Measurements from ENCODE around the gene HYLS1. TPM values are rescaled to one million over a fixed set of nuclear protein-coding genes. Genes with fewer than 3 reads are reported as not detected.
A peak's percentile ranks its signal among the peaks of the same experiment; 100 is the strongest.
"Not testable (repeated sequence)": the region's sequence is repeated elsewhere in the genome, so short reads cannot be mapped to it uniquely, and the experiment has no call there.

The HYLS1 gene
- total RNA-seq, 2 experiments from 2014 or later, result 14.0 to 15.5 TPM

DNA sequence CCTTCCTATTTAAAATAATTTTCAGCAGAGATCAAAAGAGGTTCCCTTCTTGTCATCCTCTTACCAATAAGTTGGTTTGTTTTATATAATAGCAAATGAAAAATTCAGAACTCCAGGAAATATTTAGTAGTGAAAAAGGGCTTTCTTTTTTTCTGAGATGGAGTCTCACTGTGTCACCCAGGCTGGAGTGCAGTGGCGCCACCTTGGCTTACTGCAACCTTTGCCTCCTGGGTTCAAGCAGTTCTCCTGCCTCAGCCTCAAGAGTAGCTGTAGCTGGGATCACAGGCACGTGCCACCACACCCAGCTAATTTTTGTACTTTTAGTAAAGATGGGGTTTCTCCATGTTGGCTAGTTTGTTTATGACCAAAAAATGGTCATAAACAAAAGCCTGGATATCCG is 27.1 kb downstream of the HYLS1 start:
- DNase-seq; H3K36me3 Mint-ChIP-seq (ENCODE audit: low read depth); CTCF ChIA-PET; H3K4me1 Mint-ChIP-seq; H3K4me3 Mint-ChIP-seq; H3K27ac Mint-ChIP-seq; H3K9me3 Mint-ChIP-seq; POLR2A ChIA-PET: not testable (repeated sequence)
- peaks cover 48% of the 10 kb centered on the region for H3K27me3 Mint-ChIP-seq

DNA sequence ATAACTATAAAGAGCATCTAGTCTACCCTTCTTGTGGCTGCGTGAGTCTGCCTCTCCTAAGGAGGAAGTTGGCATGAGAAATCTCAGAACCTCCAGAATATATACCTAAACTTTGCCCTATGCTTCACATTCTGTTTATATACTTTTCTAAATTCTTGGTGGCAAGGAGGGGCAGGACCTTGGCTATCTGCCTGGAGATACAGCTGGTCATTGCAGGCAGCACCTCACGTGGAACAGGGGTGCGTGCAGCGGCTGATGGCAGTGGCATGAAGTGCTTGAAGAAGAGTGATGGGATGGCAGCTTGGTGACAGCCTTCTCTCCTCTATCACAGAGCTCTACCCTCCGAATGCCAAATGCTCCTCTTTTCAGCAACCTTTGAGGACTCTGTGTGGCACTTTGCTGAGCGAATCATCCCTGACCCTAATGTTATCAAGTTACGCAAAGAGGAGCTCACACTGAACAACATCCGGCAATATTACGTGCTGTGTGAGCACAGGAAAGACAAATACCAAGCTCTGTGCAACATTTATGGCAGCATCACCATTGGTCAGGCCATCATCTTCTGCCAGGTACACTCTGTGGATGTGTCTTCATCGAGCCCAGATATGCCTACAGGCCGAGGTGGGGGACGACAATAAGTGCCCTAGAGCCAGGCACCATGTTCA is 29.3 kb downstream of the HYLS1 start:
- ChIA-PET CTCF (interaction anchor here (2.6 kb wide), 1 partner anchor 277 kb away, joined by 8 read pairs; no protein-coding TSS in a partner anchor), POLR2A (no interaction called here)
- no peaks in the 10 kb centered on the region for H3K9me3 Mint-ChIP-seq
- H3K27ac Mint-ChIP-seq, result no peak overlapping the region
- no peaks in the 10 kb centered on the region for H3K4me1 Mint-ChIP-seq
- DNase-seq, result no peak
- no peak overlapping the region for H3K4me3 Mint-ChIP-seq
- no peaks in the 10 kb centered on the region for H3K36me3 Mint-ChIP-seq (ENCODE audit: low read depth)
- H3K27me3 Mint-ChIP-seq, result peaks cover 41% of the 10 kb centered on the region

DNA sequence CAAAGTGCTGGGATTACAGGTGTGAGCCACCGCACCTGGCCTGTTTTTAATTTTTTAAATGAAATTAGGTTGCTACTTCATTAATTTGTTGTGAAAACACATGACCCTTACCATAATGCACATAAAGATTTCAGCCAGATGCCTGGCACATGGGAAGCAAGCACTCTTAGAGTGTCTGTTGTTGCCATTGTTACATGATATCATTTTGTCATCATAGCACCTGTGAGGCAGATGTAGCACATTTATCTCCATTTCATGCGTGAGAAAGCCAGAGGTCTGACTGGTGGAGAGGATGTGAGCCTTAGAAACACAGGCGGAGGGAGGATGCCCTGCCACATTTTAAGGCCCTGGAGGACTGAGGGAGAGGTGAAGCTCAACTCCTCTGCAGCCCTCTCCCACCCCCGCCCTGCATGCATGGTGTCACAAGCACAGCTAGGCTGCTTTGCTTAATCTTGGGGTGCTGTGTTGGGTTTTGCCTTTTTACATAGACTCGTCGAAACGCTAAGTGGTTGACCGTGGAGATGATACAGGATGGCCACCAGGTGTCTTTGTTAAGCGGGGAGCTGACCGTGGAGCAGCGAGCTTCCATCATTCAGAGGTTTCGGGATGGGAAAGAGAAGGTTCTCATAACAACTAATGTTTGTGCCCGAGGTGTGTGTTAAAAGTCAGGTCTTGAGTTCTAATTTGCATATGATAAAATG is 30.8 kb downstream of the HYLS1 start:
- Mint-ChIP-seq H3K27me3 (peaks cover 34% of the 10 kb centered on the region), H3K4me3 (no peak overlapping the region)
- CTCF ChIA-PET, result interaction anchor here (2.6 kb wide), 1 partner anchor 275 kb away, joined by 8 read pairs; no protein-coding TSS in a partner anchor

DNA sequence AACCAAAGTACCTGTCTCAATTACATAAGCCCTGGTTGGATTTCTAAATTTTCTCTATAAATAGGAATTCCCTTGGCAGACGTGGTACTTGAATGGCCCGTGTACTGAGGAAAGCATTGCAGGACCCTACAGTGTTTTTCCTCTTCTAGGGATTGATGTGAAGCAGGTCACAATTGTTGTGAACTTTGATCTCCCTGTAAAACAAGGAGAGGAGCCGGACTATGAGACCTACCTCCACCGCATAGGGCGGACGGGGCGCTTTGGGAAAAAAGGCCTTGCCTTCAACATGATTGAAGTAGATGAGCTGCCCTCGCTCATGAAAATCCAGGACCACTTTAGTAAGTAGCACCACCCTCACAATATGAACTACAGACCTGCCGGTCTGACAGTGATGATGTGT is 33.6 kb downstream of the HYLS1 start:
- H3K4me1 Mint-ChIP-seq, result no peaks in the 10 kb centered on the region
- ChIA-PET CTCF (interaction anchor here (1.5 to 5.0 kb wide), 2 partner anchors 22 to 272 kb away, joined by 4 to 42 read pairs; no protein-coding TSS in a partner anchor), POLR2A (no interaction called here)
- H3K36me3 Mint-ChIP-seq (ENCODE audit: low read depth), result no peaks in the 10 kb centered on the region
- H3K27ac Mint-ChIP-seq, result no peak overlapping the region
- peaks cover 26% of the 10 kb centered on the region for H3K27me3 Mint-ChIP-seq
- DNase-seq, result no peak
- H3K9me3 Mint-ChIP-seq, result no peaks in the 10 kb centered on the region
- H3K4me3 Mint-ChIP-seq, result no peak overlapping the region

More for the DNA sequence above, 30.8 kb downstream of the HYLS1 start:
- POLR2A ChIA-PET, result no interaction called here
- Mint-ChIP-seq H3K9me3 (no peaks in the 10 kb centered on the region), H3K36me3 (ENCODE audit: low read depth) (no peaks in the 10 kb centered on the region), H3K27ac (no peak overlapping the region), H3K4me1 (no peaks in the 10 kb centered on the region)
- no peak for DNase-seq

DNA sequence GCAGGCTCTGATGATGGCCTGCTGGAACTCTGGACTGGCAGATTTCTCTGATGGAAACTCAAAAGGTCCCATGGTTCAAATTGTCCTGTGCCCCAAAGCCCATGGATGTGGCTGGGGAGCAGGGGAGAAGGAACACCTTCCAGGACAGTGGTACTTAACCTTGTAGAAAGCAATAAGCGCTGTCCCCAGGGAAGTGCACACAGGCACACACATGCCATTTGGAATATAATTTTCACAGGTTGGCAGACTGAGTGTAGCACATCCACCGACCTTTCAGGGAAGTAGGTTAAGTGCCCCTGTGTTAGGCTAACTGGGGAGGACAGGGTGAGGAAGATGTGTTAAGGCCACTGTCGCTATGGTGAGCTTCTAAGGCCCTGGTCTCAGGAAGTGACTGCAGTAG is 34.7 kb downstream of the HYLS1 start:
- POLR2A ChIA-PET, result no interaction called here
- Mint-ChIP-seq H3K27ac (no peak overlapping the region), H3K36me3 (ENCODE audit: low read depth) (no peaks in the 10 kb centered on the region), H3K4me1 (no peaks in the 10 kb centered on the region), H3K4me3 (no peak overlapping the region), H3K9me3 (no peaks in the 10 kb centered on the region), H3K27me3 (peaks cover 24% of the 10 kb centered on the region)
- no peak for DNase-seq
- CTCF ChIA-PET, result interaction anchor here (1.5 to 5.0 kb wide), 2 partner anchors 21 to 271 kb away, joined by 4 to 42 read pairs; no protein-coding TSS in a partner anchor

DNA sequence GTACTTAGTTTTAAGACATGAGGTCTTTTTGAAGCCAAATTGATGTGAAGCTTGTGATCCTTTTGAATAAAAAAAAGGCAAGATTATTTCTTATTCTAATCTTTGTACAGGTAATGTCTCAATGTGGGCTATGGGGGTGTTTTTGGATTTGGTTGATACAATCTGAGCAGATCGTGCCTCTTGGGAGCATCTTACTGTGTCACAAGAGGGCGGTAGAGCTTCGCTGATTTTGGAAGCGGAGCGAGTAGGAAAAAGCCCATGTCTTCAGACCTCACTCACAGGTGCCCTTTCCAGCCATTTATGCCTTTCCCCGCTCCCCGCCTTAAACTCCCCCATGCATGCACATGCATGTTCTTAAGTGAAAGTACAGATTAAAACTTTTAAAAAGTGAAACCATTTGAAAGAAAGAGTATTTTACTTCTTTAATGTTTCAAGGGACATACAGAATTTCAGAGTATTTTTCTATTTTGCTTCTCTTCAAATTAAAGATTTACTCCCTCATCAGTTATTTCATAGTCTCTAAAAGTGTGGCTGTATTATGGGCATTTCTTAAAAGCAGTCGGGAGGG is 35.6 kb downstream of the HYLS1 start:
- no peaks in the 10 kb centered on the region for H3K36me3 Mint-ChIP-seq (ENCODE audit: low read depth)

DNA sequence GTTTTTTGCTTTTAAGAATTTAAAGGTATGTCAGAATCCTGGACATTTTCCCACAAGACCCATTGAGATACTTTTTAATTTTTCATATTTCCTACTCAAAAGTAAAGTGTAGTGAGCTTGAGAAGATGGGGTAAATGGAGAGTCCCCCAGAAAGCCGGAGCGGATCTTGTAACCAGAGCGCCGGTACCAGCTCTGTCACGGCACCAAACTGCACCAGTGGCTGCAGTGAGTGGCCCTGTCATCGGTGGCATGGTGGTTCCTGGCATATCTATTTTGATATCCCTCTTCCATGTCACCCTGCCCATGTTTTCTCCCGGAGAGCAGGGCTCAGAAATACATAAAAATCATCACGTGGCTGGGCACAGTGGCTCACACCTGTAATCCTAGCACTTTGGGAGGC is 36.2 kb downstream of the HYLS1 start:
- ChIA-PET POLR2A (no interaction called here), CTCF (interaction anchor here (0.9 to 5.0 kb wide), 4 partner anchors 9 to 275 kb away, joined by 3 to 42 read pairs (median 4); no protein-coding TSS in a partner anchor)
- Mint-ChIP-seq H3K4me3 (no peak overlapping the region), H3K27me3 (peaks cover 18% of the 10 kb centered on the region), H3K27ac (no peak overlapping the region), H3K36me3 (ENCODE audit: low read depth) (no peaks in the 10 kb centered on the region), H3K9me3 (no peaks in the 10 kb centered on the region), H3K4me1 (no peaks in the 10 kb centered on the region)
- DNase-seq, result no peak

More for the DNA sequence above, 35.6 kb downstream of the HYLS1 start:
- Mint-ChIP-seq H3K27me3 (peaks cover 21% of the 10 kb centered on the region), H3K4me3 (no peak overlapping the region), H3K9me3 (no peaks in the 10 kb centered on the region), H3K27ac (no peak overlapping the region), H3K4me1 (no peaks in the 10 kb centered on the region)
- ChIA-PET POLR2A (no interaction called here), CTCF (interaction anchor here (0.6 to 5.0 kb wide), 5 partner anchors 9 to 275 kb away, joined by 3 to 42 read pairs (median 3); no protein-coding TSS in a partner anchor)
- peak; percentile 62 for DNase-seq

DNA sequence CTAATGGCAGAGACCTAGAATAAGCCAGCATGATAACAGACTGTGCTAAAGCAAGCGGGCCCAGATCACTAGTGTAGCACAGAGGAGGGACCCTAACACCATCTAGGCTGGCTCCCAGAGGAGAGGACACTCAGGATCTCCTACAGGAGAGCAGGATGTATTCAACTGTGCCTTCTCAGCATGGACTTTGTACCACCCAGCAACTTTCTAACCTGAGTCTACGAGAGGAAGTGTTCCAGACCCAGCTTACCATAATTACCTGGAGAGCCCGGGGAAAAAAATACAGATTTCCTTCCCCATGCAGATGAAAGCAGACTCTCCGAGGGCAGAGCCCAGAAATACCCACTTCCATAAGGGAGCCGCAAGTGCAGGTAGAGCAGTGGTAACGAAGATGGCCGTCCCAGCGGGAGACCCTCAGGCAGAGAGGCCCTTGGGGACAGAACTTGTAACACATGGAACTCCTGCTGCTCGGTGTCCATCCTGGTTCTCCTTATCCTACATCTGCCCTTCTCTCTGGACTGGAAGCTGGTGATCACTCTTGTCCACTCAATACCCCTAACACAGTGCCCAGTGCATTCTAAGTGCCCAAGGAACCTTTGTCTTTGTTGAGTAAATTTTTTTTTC is 37.0 kb downstream of the HYLS1 start:
- Mint-ChIP-seq H3K36me3 (ENCODE audit: low read depth) (no peaks in the 10 kb centered on the region), H3K27me3 (peaks cover 15% of the 10 kb centered on the region), H3K9me3 (no peaks in the 10 kb centered on the region)

DNA sequence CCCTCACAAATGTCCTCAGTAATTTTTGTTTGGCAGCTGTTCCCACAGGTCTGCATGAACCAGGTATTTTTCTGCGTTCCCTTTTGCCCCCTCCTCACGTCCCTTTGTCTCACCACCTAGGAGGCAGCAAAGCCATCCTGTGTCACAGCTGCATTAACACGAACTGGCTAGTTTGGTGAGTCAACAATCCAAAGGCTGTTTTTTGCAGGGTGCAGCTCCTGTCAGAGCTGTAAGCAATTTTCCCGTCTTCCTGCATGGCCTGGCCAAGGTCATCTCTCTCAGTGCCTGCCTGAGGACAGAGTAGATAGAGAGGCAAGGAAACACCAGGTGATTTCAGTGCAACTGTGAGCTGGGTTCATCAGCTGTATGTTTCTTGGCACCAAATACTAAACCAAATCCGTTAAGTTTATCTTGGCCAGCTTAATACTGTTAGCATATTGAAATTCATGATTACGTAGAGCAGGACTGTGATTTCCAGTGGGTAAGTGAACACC is 37.8 kb downstream of the HYLS1 start:
- CTCF ChIA-PET, result interaction anchor here (1.3 to 5.0 kb wide), 2 partner anchors 17 to 268 kb away, joined by 4 to 42 read pairs; no protein-coding TSS in a partner anchor
- peaks cover 15% of the 10 kb centered on the region for H3K27me3 Mint-ChIP-seq
- H3K4me3 Mint-ChIP-seq, result no peak overlapping the region
- POLR2A ChIA-PET, result no interaction called here
- H3K27ac Mint-ChIP-seq, result no peak overlapping the region
- no peak for DNase-seq
- no peaks in the 10 kb centered on the region for H3K36me3 Mint-ChIP-seq (ENCODE audit: low read depth)
- no peaks in the 10 kb centered on the region for H3K9me3 Mint-ChIP-seq
- no peaks in the 10 kb centered on the region for H3K4me1 Mint-ChIP-seq

More for the DNA sequence above, 37.0 kb downstream of the HYLS1 start:
- H3K27ac Mint-ChIP-seq, result no peak overlapping the region
- no peak overlapping the region for H3K4me3 Mint-ChIP-seq
- no peaks in the 10 kb centered on the region for H3K4me1 Mint-ChIP-seq
- no peak for DNase-seq
- ChIA-PET CTCF (interaction anchor here (1.3 to 5.0 kb wide), 3 partner anchors 8 to 269 kb away, joined by 3 to 42 read pairs (median 4); no protein-coding TSS in a partner anchor), POLR2A (no interaction called here)

DNA sequence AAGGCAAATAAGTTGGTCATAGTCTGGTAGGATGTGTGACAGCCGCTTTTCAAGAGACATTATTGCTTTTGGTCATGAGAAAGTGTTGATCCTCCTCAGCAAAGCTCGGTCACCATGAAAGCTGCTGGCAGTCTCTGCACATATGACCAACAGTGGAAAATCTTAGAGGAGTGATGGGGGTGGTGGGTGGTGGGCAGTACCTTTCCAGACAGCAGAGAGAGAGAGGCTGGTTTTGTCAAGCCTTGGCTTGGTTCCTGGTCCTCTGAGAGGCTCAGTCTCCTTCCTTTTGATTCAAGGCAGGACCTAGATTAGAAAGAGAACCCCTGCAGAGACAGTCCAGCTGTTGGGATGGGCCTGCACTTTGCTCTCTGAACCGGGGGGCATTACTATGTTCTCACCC is 38.3 kb downstream of the HYLS1 start:
- H3K36me3 Mint-ChIP-seq (ENCODE audit: low read depth), result no peaks in the 10 kb centered on the region
- H3K4me3 Mint-ChIP-seq, result no peak overlapping the region
- no peak for DNase-seq
- H3K9me3 Mint-ChIP-seq, result no peaks in the 10 kb centered on the region
- no peaks in the 10 kb centered on the region for H3K4me1 Mint-ChIP-seq
- ChIA-PET CTCF (interaction anchor here (1.3 to 5.0 kb wide), 2 partner anchors 17 to 267 kb away, joined by 4 to 42 read pairs; no protein-coding TSS in a partner anchor), POLR2A (no interaction called here)
- H3K27ac Mint-ChIP-seq, result no peak overlapping the region
- peaks cover 12% of the 10 kb centered on the region for H3K27me3 Mint-ChIP-seq

DNA sequence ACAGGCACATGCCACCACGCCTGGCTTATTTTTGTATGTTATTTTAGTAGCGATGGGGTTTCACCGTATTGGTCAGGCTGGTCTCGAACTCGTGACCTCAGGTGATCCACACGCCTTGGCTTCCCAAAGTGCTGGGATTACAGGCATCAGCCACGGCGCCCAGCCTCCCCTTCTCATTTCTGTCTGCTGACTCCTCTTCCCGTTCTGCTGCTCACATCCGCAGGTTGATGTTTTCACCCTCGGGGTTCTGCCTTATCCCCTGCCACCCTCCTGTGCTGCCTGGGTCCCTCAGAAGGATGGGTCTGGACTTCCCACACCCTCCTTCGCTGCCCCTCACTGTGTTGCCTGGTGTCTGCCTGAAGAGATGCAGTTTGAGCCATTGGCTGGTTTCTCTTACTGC is 39.2 kb downstream of the HYLS1 start:
- CTCF ChIA-PET, result interaction anchor here (2.0 kb wide), 1 partner anchor 267 kb away, joined by 10 read pairs; no protein-coding TSS in a partner anchor

DNA sequence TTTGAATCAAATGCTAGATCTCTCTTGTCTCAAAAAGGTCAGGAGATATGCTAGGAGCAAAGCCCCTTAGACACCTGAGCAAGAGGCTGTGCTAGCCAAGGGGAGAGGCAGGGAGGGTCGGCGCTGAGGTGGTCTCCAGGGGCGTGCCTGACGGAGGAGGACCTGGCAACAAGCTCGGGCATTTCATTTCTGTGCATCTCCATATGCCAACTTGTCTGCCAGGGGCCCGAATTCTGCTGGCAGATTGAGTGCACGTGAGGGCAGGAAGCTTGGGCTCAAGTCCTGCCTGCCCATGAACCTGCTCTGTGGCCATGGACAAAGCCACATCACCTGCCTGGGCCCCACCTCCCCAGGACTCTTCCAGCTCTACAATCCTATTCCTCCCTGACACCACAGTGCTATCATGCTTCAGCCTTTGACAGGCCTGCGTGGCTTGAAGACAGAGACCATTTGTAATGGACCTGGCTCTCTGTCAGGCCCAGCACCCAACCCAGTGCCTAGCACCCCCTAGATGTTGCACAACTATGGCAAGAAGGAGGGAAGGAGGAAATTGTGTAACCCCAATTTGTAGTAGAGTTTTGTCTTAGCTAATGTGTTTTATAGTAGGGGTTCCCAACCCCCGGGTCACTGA is 42.1 kb downstream of the HYLS1 start:
- CTCF ChIA-PET, result interaction anchor here (1.6 to 1.9 kb wide), 2 partner anchors 9 to 264 kb away, joined by 3 to 8 read pairs; no protein-coding TSS in a partner anchor
- no peak overlapping the region for H3K27ac Mint-ChIP-seq
- H3K27me3 Mint-ChIP-seq, result peaks cover 15% of the 10 kb centered on the region
- POLR2A ChIA-PET, result no interaction called here
- H3K4me1 Mint-ChIP-seq, result peaks cover 2% of the 10 kb centered on the region
- no peak overlapping the region for H3K4me3 Mint-ChIP-seq
- H3K9me3 Mint-ChIP-seq, result no peaks in the 10 kb centered on the region
- no peaks in the 10 kb centered on the region for H3K36me3 Mint-ChIP-seq (ENCODE audit: low read depth)
- no peak for DNase-seq

More for the DNA sequence above, 39.2 kb downstream of the HYLS1 start:
- H3K9me3 Mint-ChIP-seq, result no peaks in the 10 kb centered on the region
- no peaks in the 10 kb centered on the region for H3K36me3 Mint-ChIP-seq (ENCODE audit: low read depth)
- DNase-seq, result no peak
- POLR2A ChIA-PET, result no interaction called here
- H3K27me3 Mint-ChIP-seq, result peaks cover 12% of the 10 kb centered on the region
- H3K4me1 Mint-ChIP-seq, result no peaks in the 10 kb centered on the region
- no peak overlapping the region for H3K4me3 Mint-ChIP-seq
- H3K27ac Mint-ChIP-seq, result no peak overlapping the region

Data from activated CD4-positive, alpha-beta memory T cell treated with anti-CD3 and anti-CD28 coated beads, Interleukin-2, amount 10 ng/mL, durations not matched to agents 7 days and 5 days (primary cell).